Fibroblast of the conjunctiva (primary cell): ENCODE data around the gene DHCR24.

Experiments
- DNase-seq: peaks from one replicate; pipeline ENCODE4 v3.0.0-alpha.2; 2010; ENCODE audit warnings: low read depth

The DHCR24 gene

GRCh38 chr1:54800899-54801759 is 85.9 kb downstream of the DHCR24 start, which contains the start of gene TTC22:
TTC22 (minus strand) TSS chr1:54801323; CDS start chr1:54801163, 160 bp downstream.
- DNase-seq, result no peak

DNA sequence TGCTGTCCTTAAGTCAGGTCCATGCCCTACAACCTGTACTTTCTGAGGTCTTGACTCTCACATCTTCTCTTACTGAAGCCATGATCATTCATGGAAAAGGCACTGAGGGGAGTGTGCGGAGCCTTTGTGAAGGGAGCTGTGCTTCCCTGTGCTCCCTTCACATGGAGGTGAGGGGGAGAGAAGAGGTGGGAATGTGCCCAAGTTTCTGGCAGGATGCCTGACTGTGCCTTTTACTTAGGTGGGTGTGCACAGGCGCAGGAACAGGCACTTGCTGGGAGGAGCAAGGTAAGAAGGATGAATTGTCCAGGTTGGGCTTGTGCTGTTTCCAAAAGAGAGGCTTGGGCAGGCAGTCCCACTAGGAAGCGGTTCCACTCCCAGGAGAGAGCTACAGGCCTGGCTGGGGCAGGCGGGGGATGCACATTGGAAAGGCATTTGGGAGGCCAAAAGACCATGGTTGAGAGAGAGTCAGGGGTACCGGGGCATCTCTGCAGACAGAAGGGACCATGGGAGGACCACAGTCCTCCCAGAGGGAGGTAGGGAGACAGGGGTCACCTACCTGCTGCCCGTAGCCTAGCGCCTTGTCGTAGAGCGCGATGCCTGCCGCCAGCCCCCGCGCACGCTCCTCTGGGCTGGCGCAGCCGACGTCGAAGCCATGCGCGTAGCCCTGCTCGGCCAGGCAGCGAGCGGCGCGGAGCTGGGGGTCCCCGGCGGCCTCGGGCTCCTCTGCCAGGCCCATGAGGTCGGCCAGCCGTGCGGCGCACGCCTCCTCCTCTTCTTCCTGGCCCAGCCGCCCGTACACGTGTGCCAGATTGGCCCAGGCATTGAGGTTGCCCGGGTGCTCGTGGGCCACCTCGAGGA is 86.7 kb downstream of the DHCR24 start:
- DNase-seq, result no peak
